Left ventricle myocardium superior (tissue), 1 donor: Measurements from ENCODE around the gene SLC2A5. TPM values are rescaled to one million over a fixed set of nuclear protein-coding genes. Genes with fewer than 3 reads are reported as not detected.
"Not testable (repeated sequence)": the region's sequence is repeated elsewhere in the genome, so short reads cannot be mapped to it uniquely, and the experiment has no call there.

Experiments used
- ATAC-seq: fragments of 200-7000 bp; cut with Tn5 transposase; one replicate; pipeline ENCODE4 v1.9.1; 2020; ENCODE audit warnings: mild to moderate bottlenecking, moderate library complexity
- DNase-seq: peaks from one replicate; pipeline ENCODE4 v3.0.0-alpha.2; 2020
- intact Hi-C: fragments of 100-400 bp; cut with micrococcal nuclease; formaldehyde crosslinking; loops from one replicate; pipeline ENCODE4 v1.11.0; 2022
- total RNA-seq: library from RNA; stranded (reverse); fragmentation: NEBNext Ultra II Directional; extraction: Animal tissue kit (Norgen Biotek cat#: 25700); gene quantifications from one replicate; pipeline ENCODE4 v1.2.1, GENCODE V29; 2021
- donor health status: DM: no; HTN: yes; CAD: no; lungs with severe emphysema.

Gene SLC2A5
- total RNA-seq, 1 donor from 2014 or later, result 3.2 TPM

DNA sequence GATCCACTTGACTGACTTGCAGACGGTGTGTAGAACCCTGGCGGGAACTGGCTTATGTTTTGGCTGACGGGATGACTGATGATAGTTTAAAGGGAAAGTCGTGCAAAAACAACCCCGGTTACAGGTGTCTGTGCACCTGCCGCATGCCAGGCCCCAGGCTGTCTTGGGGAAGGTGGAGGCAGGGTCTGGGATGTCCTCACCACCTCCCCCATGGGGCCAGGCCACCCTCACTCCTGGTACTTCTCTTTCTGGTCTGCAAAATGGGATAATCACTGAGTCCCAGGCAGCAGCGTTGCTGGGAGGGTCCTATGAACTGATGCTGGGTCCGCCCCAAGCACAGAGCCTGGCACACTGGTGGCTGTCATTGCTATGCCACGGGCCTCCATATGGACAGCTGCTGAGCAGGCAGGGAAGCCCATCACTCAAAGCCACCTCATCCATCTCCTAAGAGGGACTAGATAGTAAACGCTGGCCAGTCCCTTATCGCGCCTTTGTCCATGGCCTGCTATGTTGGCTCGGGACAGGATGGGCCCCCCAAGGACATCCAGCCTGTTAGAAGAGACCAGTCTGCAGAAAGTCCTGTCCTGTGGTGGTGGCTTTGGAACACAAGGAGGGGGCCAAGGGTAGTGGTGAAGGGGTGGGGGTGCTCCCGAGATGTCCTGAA, 28.2 kb downstream of the SLC2A5 start:
- ATAC-seq, result no peak
- intact Hi-C loops, result no loop called here
- no peak for DNase-seq

DNA sequence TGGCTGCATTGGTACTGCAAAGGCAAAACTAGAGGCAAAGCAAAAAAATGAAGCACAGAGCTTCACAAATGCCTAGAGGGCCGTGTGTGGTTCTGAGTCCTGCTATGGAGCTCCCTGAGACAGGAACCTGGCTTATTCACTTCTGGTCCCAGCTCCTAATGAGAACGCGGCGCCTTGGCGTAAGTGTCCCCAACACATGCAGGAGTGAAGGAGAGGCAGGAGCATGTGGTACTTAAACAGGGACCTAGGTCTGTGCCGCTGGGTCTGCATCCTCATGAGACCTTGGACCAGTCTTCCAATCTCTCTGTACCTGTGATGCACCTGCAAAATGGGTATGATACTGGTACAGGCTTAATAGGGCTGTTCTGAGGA, 28.8 kb downstream of the SLC2A5 start:
- ATAC-seq (no peak), DNase-seq (no peak)
- intact Hi-C loops, result no loop called here

- intact Hi-C loops, result no loop called here
- DNase-seq, result peak; percentile 42
- peak; percentile 23 for ATAC-seq
Observed at GRCh38 chr1:9039761-9040658, 29.4 kb downstream of the SLC2A5 start.

DNA sequence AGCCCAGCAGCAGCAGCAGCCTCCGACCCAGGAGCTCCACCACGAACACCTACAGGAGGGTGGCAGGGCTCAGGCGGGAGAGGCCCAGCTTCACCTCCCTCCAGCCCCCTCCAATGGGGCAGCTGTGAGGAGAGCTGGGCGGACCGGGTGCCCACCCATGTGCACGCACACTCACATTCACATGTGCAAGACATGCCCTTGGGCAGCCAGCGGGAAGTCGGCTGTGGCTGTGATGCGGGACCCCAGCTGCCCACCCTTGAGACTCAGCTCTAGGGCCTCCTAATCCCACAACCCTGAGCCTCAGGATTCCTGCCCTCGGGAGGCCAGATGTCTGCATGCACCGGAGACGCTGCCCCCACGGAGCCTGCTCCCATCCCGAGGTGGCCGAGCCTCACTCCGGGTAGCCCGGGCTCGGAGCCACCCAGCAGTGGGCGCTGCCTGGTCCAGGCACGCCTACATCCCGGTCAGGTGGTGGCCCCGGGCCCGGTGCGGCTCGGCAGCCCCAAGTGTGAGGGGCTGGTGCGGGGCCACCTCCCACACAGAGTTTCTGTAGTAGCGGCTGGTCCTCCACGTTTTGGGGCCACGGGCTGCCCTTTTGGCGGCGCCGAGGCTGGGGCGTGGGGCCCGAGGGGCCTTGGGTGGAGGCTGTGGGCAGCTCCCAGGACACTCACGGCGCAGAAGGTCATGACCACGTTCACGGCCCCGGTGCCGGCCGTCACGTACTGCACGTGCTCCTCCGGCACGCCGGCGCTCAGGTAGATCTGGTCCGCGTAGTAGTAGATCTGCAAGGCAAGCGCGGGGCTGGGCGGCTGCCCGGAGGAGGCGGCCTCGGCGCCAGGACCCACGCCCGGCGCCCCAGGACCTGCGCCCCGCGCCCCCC, 30.3 kb downstream of the SLC2A5 start:
- intact Hi-C loops, result no loop called here
- DNase-seq (no peak), ATAC-seq (peak; percentile 15)

- DNase-seq, result no peak
- no peak for ATAC-seq
- intact Hi-C loops, result no loop called here
Observed at GRCh38 chr1:9038338-9038650, 31.1 kb downstream of the SLC2A5 start.

DNA sequence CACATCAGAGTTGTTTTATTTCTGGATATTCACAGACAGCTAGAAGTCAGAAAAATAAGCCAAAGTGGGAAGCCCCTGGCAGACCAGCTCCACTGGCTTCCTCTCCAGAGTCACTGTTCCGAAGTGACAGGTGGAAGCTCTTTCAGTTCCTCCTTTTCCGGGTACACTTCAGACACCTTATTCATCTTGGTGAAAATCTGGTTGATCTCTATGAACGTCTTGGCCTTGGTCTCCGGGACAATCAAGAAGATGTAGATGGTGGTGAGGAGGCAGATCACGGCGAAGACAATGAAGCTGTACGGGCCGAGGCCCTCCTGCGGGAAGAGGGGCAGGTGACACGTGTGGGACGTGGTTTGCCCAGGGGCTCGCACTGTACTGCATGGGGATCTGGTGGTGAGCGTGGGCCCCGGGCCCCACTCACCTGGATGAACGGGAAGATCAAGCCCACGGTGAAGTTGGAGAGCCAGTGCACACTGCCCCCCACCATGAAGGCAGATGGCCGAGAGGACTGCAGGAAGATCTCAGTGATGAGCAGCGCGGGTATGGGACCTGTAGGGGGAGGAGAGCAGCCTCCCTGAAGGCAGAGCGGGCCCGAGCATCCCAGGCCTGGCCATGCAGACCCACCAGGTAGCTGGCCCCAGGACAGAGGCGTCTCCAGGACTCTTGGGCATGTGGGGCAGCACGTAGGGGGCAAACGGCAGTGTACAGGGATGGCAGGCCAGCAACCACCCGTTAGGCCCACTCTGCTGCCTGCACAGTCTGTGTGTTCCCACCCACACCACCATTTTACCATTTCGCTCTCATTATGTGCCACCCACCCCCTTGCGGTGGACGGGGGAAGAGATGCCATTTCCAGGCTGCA, 31.7 kb downstream of the SLC2A5 start:
- no peak for ATAC-seq
- no peak for DNase-seq
- intact Hi-C loops, result no loop called here

GRCh38 chr1:9035226-9035625, 34.2 kb downstream of the SLC2A5 start:
- no peak for ATAC-seq
- intact Hi-C loops, result no loop called here
- DNase-seq, result no peak

DNA sequence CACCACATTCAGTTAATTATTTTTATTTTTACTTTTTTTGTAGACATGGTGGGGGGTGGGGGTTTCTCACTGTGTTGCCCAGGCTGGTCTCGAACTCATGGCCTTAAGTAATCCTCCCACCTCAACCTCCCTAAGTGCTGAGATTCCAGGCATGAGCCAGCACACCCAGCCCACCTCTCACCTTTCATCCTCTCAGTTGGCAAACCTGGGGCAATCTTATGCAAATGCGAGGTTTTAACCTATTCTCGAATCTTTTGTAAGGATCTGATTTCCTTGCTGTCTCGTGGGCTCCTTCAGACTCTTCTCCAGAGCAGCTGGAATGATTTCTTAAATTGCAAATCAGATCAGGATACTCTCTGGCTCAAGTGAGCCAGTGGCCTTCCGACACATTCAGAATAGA, 36.1 kb downstream of the SLC2A5 start:
- no peak for ATAC-seq
- no peak for DNase-seq
- intact Hi-C loops, result no loop called here

DNA sequence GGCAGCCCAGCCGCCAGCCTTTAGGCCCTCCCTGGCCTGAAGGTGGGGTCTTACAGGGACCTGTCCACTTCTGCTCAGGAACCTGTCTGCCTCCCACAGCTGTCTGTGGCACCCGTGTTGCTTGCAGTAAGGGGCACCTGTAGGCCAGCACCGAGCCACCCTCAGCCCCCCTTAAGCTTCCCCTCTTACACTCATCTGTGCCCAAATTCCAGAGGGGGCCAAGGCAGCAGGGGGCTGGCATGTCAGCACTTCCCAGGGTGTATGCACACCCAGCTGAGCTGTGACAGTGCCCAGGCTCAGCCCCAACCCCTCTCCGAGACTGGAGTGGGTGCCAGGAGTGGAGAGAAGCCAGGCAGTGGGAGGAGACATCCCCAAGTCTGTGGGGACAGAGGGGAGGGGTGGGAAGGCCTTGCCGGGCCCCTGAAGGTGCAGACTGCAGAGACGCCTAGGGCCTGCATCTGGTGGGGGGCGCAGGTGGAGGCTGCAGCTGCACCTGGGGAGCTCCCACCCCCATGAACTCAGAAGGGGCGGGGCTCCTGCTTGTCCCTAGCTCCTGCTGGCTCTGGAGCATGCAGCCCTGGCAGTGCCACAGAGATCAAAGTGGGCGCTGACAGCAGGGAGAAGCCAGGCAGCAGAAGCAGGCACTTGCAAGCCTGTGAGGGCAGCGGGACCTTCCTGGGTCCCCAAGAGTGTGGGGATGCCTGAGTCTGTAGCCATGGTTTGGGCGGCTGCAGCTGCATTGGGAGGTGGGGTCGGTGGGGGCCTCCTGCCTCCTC, 37.8 kb downstream of the SLC2A5 start:
- intact Hi-C loops, result no loop called here
- ATAC-seq (peak; percentile 94), DNase-seq (peak; percentile 83)

DNA sequence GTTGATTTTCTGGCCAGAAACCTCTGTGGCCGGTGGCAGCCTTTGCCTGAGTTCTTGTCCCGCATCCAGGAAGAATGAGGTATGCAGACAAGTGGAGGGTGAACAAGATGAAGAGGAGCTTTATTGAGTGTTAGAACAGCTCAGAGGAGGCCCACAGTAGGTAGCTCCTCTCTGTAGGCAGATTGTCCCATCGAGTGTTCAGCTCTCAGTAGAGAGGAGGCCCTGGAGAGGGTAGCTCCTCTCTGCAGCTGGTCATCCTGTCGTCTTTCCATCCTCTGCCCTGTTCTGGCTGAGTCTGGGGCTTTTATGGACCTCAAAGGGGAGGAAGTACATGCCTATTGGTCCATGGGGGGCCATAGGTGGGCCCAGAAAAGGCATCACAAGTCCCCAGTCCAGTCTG, 38.4 kb downstream of the SLC2A5 start:
- intact Hi-C loops, result not testable (repeated sequence)

DNA sequence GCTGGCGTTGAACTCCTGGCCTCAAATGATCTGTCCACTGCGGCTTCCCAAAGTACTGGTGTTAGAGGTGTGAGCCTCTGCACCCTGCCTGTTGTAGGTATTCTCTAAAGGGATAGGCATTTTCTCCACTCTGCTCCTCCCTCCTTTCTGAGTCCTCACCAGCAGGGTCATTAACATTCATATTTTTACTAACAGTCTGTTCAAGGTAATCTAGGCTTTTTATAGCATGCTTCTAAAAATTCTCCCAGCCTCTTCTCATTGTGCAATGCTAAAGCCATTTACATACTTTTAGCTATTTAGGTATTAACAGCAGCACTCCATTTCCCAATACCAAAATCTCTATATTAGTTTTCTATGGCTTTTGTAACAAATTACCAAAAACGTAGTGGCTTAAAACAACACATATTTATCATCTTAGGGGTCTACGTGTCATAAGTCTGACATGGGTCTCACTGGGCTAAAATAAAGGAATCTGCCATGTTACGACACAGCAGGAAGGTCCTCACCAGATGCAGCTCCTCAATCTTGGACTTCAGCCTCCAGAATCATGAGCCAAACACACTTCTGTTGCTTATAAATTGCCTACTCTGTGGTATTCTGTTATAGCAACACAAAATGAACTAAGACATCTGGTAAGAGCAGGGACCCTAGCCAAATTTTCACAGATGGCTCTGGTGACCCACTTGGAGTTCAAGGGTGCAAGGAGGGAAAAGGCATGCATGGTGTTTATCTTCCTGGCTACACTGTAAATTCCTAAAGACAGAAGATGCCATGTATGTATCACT, 40.3 kb downstream of the SLC2A5 start:
- peak; percentile 22 for ATAC-seq
- intact Hi-C loops, result no loop called here

More for the DNA sequence above, 38.4 kb downstream of the SLC2A5 start:
- ATAC-seq, result peak; percentile 15
- not testable (repeated sequence) for DNase-seq

GRCh38 chr1:9027307-9027706, 42.1 kb downstream of the SLC2A5 start:
- intact Hi-C loops, result no loop called here
- no peak for ATAC-seq
- DNase-seq, result no peak

More for the DNA sequence above, 40.3 kb downstream of the SLC2A5 start:
- DNase-seq, result no peak

- intact Hi-C loops, result no loop called here
- ATAC-seq, result no peak
- no peak for DNase-seq
Observed at GRCh38 chr1:9025449-9025848, 44.0 kb downstream of the SLC2A5 start.

DNA sequence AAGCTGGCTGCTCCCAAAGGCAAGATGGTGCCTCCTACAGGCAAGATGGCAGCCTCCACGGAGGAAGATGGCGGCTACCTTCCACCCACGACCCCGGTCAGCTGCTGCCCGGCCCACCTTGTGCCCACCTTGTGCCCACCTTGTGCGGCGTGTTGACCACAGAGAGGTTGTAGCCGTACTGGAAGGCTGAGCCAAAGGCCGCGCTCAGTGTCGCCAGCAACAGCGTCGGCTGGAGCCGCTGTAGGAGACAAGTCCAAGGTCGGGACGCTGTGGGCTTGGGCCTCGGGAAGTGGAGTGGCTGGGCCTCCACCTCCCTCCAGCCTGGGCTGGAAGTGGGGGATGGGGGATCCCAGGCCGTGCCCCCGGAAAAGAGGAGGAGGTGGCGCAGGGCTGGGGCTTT, 44.6 kb downstream of the SLC2A5 start:
- DNase-seq (no peak), ATAC-seq (no peak)
- intact Hi-C loops, result no loop called here

DNA sequence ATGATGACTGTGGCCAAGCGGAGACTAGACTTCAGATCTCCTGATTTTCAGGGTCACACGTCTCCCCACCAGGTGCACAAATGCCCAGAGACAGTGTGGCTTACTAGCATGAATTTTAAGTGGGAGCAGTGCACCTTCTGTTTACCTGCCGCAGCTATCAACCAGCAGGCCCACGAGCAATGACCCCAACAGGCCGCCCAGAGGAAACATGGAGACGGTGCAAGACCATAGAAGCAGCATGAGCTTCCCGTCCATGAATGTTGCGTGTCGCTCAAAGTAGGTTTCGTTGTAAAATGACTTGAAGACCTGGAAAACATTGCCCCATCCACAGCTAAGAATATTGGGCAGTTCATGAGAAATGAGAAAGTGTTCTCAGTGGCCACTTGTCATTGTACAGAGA, 46.7 kb downstream of the SLC2A5 start:
- DNase-seq (no peak), ATAC-seq (no peak)
- intact Hi-C loops, result no loop called here

GRCh38 chr1:9022026-9022738, 47.3 kb downstream of the SLC2A5 start:
- DNase-seq, ATAC-seq, intact Hi-C loops: not testable (repeated sequence)

- intact Hi-C loops, result no loop called here
- ATAC-seq, result no peak
- DNase-seq, result no peak
Observed at GRCh38 chr1:9020305-9020704, 49.1 kb downstream of the SLC2A5 start.
